ENCODE data around the gene SLC16A3. TPM values are rescaled to one million over a fixed set of nuclear protein-coding genes. Genes with fewer than 3 reads are reported as not detected.

SLC16A3 gene
- total RNA-seq, 4 donors from 2014 or later = 42.1 to 75.5 (median 44.2) TPM

DNA sequence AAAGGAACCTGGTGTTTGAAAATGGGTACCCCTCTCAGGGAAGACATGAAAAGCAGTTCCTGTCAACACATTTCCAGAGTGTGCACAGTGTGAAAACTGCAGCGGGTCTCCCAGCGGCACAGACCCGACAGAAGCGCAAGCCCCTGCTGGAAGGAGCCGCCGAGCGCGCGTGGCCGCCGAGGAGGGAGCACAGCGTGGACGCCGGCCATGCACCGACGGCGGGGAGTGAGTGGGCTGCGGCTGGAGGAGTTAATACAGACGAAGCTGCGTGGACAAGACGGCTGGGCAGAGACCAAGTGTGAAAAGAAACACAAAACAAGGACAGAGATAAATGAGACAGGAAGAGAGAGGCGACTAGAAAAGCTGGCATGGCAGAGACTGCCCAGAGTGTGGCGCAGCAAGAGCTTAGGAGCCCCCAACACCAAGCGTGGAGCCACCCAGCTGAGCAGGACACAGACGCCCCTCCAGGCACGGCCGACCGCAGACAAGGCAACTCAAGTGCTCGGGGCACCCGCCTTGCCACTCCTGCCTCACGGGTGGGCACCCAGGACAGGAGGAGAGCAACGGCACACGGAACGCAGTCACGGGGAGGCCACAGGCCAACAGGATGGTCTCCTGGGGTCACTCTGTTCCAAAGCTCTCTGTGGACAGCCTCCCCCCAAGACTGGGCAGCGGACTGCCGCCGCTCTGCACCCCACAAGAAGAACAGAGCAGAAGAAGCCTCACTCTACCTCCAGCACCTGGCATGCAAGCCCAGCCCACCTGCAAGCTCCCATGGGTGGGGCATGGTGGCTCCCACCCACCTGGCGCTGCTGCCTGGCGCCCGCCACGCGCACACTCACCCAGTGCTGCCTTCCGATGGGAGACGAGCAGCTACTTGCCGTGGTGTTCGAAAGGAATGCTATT lies 16.5 kb downstream of the SLC16A3 start:
- H3K27me3 ChIP-seq = no peaks in the 10 kb centered on the region
- H3K36me3 ChIP-seq = peaks cover 65 to 71% of the 10 kb centered on the region in 2 donors
- intact Hi-C loops (cut with DNase I) = no loop called here
- WGBS, 2 donors = 90 to 95% methylated on average over 43 to 46 of the region's 47 CpGs
- TF ChIP-seq, protein P1, sequence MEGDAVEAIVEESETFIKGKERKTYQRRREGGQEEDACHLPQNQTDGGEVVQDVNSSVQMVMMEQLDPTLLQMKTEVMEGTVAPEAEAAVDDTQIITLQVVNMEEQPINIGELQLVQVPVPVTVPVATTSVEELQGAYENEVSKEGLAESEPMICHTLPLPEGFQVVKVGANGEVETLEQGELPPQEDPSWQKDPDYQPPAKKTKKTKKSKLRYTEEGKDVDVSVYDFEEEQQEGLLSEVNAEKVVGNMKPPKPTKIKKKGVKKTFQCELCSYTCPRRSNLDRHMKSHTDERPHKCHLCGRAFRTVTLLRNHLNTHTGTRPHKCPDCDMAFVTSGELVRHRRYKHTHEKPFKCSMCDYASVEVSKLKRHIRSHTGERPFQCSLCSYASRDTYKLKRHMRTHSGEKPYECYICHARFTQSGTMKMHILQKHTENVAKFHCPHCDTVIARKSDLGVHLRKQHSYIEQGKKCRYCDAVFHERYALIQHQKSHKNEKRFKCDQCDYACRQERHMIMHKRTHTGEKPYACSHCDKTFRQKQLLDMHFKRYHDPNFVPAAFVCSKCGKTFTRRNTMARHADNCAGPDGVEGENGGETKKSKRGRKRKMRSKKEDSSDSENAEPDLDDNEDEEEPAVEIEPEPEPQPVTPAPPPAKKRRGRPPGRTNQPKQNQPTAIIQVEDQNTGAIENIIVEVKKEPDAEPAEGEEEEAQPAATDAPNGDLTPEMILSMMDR (IDR thresholded peaks at IDR 0.05) = no peak
- peaks cover 35 to 52% of the 10 kb centered on the region in 2 donors for H3K4me1 ChIP-seq
- H3K27ac ChIP-seq = no peak overlapping the region
- no peak overlapping the region for H3K4me3 ChIP-seq (replicated peaks in 1 of 3)
- DNase-seq = no peak
- no peaks in the 10 kb centered on the region for H3K9me3 ChIP-seq

DNA sequence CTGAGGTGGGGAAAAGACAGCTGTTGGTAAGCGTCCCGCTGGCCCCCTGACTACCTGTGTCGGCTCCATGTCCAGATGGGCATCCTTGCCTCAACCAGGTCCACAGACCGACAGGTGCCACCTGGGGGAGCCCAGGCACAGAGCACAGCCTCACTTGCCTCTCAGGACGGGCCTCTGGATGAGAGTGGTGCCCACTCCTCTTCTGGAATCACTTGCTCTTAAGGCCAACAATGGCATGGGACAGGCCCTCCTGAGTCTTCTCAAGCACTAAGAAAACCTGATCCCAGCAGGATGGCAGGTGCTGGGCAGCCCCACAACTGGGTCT lies 17.2 kb downstream of the SLC16A3 start:
- no peaks in the 10 kb centered on the region for H3K27me3 ChIP-seq
- peaks cover 29 to 46% of the 10 kb centered on the region in 2 donors for H3K4me1 ChIP-seq
- peaks cover 71 to 77% of the 10 kb centered on the region in 2 donors for H3K36me3 ChIP-seq
- 100% methylated on average over 4 of the region's 5 CpGs; no CpG with 5 or more reads in 1 of the 2 donors for WGBS, 2 donors
- DNase-seq = no peak
- no peaks in the 10 kb centered on the region for H3K9me3 ChIP-seq
- H3K27ac ChIP-seq = peak overlapping the region in 1 of 3 donors; percentile 56
- intact Hi-C loops (cut with DNase I) = no loop called here
- H3K4me3 ChIP-seq (replicated peaks in 1 of 3) = no peak overlapping the region
- TF ChIP-seq POLR2A (IDR thresholded peaks at IDR 0.05) = no peak
- TF ChIP-seq, protein P1 (IDR thresholded peaks at IDR 0.05) = no peak

DNA sequence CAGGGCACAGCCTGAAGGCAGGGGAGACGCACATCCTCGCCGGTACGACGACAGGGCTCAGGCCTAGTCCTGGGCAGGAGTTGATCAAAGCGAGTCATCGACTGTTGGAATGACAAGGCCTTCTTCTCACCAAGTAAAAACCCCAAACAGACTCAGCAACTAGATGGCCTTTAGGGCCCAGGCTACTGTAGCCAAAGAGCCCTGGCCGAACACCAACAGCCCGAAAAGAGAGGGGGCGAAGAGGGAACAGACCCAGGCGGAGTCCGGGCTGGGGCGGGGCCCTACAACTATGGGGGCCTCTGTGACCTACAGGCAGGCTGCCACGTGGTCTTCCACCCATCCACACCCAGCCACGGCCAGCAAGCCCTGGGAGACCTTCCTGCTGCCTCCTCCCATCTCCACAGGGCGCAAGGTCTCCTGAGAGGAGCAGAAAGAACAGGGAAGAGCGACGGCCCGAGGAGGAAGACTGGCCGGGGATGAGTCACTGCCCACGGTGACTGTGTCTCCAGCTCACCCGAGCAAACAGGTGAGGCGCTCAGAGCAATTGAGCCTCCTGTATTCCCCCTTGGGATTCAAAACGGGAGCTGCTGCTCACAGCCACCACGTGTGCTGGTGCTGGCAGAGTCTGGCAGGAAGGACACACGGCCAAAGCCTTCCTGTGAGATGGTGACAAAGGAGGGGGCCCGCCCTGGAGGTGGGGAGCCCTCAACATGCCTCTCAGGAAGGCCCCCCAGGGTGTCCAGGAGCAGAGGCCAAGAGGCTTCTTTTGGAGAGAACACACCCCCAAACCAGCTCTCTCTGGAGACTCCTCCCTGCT lies 17.7 kb downstream of the SLC16A3 start:
- Histone ChIP-seq H3K4me1 (peaks cover 24 to 40% of the 10 kb centered on the region in 2 donors), H3K9me3 (no peaks in the 10 kb centered on the region), H3K36me3 (peaks cover 77 to 83% of the 10 kb centered on the region in 2 donors), H3K27ac (peak overlapping the region; percentile 37 to 56 (median 39)), H3K27me3 (no peaks in the 10 kb centered on the region), H3K4me3 (replicated peaks in 1 of 3) (no peak overlapping the region)
- TF ChIP-seq, protein P1 (IDR thresholded peaks at IDR 0.05) = no peak
- no peak for TF ChIP-seq POLR2A (IDR thresholded peaks at IDR 0.05)
- intact Hi-C loops (cut with DNase I) = no loop called here
- peak; percentile 50 to 68 for DNase-seq
- 49 to 65% methylated on average over 21 to 25 of the region's 27 CpGs for WGBS, 2 donors

DNA sequence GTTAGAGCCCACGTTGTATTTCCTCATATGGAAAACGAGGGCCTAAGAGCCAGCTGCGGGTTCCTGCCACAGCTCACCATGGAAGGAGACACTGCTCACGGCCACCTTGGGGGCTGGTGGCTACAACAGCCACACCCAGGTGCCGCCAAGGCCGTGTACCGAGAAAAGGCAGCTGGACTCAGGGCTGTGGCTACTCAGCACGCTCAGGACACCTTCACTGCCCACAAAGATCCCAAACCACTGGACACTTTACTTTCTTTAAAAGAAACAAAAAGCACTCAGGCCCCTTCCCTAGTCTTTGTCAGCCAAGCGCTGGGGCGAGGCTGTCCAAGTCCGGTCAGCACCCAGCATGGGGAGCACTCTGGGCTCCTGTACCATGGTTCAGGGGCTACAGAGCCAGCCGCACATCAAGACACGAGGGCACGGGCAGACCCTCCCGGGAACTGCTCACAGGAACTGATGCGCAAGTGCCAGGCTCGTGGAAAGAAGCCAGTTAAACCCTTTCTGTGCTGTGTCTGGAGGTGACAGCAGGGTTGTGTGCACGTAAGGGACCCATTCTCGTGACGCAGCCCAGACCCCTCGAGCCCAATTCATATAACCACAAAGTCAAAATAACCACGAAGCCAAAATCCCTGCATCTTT lies 18.5 kb downstream of the SLC16A3 start:
- TF ChIP-seq, protein P1 (IDR thresholded peaks at IDR 0.05) = no peak
- no peak for TF ChIP-seq POLR2A (IDR thresholded peaks at IDR 0.05)
- WGBS, 2 donors = 65 to 69% methylated on average over 21 to 22 of the region's 22 CpGs
- peak overlapping the region; percentile 37 to 56 (median 39) for H3K27ac ChIP-seq
- no peaks in the 10 kb centered on the region for H3K9me3 ChIP-seq
- no peak for DNase-seq
- peaks cover 17 to 33% of the 10 kb centered on the region in 2 donors for H3K4me1 ChIP-seq
- no peaks in the 10 kb centered on the region for H3K27me3 ChIP-seq
- intact Hi-C loops (cut with DNase I) = no loop called here
- H3K4me3 ChIP-seq (replicated peaks in 1 of 3) = no peak overlapping the region
- H3K36me3 ChIP-seq = peaks cover 84 to 90% of the 10 kb centered on the region in 2 donors
